ENCODE measurements around the gene ANKRD33B. TPM values are rescaled to one million over a fixed set of nuclear protein-coding genes. Genes with fewer than 3 reads are reported as not detected.
"Not testable (repeated sequence)": the region's sequence is repeated elsewhere in the genome, so short reads cannot be mapped to it uniquely, and the experiment has no call there.

ANKRD33B gene
- total RNA-seq, 1 experiment from 2014 or later: 14.9 TPM

- Histone ChIP-seq H3K36me3 (ENCODE audit: low read depth, low read length) (no peaks in the 10 kb centered on the region), H3K4me3 (ENCODE audit: low read length) (peak overlapping the region; percentile 55), H3K27ac (ENCODE audit: low read length) (peak overlapping the region; percentile 80), H3K9me3 (ENCODE audit: low read length) (no peaks in the 10 kb centered on the region), H3F3A (ENCODE audit: low read length, unreplicated experiment) (peaks cover 7% of the 10 kb centered on the region), H3K9me2 (replicated peaks; ENCODE audit: low read length) (no peaks in the 10 kb centered on the region), H4K20me1 (ENCODE audit: low read length) (peaks cover 6% of the 10 kb centered on the region; the same call in 1 of the 2 replicates), H3K4me2 (ENCODE audit: low read length) (peak overlapping the region; percentile 83), H2AFZ (ENCODE audit: low read length) (no peak overlapping the region), H3K4me1 (ENCODE audit: insufficient read depth, low read length) (peaks cover 31% of the 10 kb centered on the region), H3K27me3 (ENCODE audit: low read length) (no peaks in the 10 kb centered on the region), H3K9ac (ENCODE audit: low read length) (peak overlapping the region; percentile 26), H3K79me2 (ENCODE audit: low read length) (peaks cover 32% of the 10 kb centered on the region)
- TF ChIP-seq, protein P1, sequence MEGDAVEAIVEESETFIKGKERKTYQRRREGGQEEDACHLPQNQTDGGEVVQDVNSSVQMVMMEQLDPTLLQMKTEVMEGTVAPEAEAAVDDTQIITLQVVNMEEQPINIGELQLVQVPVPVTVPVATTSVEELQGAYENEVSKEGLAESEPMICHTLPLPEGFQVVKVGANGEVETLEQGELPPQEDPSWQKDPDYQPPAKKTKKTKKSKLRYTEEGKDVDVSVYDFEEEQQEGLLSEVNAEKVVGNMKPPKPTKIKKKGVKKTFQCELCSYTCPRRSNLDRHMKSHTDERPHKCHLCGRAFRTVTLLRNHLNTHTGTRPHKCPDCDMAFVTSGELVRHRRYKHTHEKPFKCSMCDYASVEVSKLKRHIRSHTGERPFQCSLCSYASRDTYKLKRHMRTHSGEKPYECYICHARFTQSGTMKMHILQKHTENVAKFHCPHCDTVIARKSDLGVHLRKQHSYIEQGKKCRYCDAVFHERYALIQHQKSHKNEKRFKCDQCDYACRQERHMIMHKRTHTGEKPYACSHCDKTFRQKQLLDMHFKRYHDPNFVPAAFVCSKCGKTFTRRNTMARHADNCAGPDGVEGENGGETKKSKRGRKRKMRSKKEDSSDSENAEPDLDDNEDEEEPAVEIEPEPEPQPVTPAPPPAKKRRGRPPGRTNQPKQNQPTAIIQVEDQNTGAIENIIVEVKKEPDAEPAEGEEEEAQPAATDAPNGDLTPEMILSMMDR (conservative IDR thresholded peaks at IDR 0.05; ENCODE audit: low read depth, low read length): no peak
- TF ChIP-seq EZH2 (IDR thresholded peaks at IDR 0.05; ENCODE audit: low read length, unreplicated experiment) (no peak), EZH2phosphoT487 (IDR thresholded peaks at IDR 0.05; ENCODE audit: borderline replicate concordance, low read length) (no peak)
- BruUV-seq (replicated peaks): no TSS peak
- CTCF ChIA-PET: no interaction called here
- ATAC-seq: no peak
- POLR2A ChIA-PET (ENCODE audit: unreplicated experiment): interaction anchor here (0.7 kb wide), 1 partner anchor 26 kb away, joined by 22 read pairs; no protein-coding TSS in a partner anchor
- no peak for DNase-seq
- intact Hi-C loops (cut with micrococcal nuclease): loop anchor here (5.0 kb wide), 1 partner anchor 135 kb away; no protein-coding TSS in a partner anchor
Observed at GRCh38 chr5:10602031-10602806, 38.3 kb downstream of the ANKRD33B start.

GRCh38 chr5:10604975-10605374 lies 41.1 kb downstream of the ANKRD33B start:
- ChIA-PET CTCF (no interaction called here), POLR2A (ENCODE audit: unreplicated experiment) (no interaction called here)
- Histone ChIP-seq H3K27ac (ENCODE audit: low read length) (no peak overlapping the region), H3K9ac (ENCODE audit: low read length) (no peak overlapping the region), H3K27me3 (ENCODE audit: low read length) (no peaks in the 10 kb centered on the region), H2AFZ (ENCODE audit: low read length) (no peak overlapping the region), H3K4me2 (ENCODE audit: low read length) (no peak overlapping the region), H3F3A (ENCODE audit: low read length, unreplicated experiment) (peaks cover 7% of the 10 kb centered on the region), H3K9me3 (ENCODE audit: low read length) (no peaks in the 10 kb centered on the region), H3K9me2 (replicated peaks; ENCODE audit: low read length) (no peaks in the 10 kb centered on the region), H4K20me1 (ENCODE audit: low read length) (peaks cover 6% of the 10 kb centered on the region; the same call in 1 of the 2 replicates), H3K4me3 (ENCODE audit: low read length) (no peak overlapping the region), H3K79me2 (ENCODE audit: low read length) (peaks cover 19% of the 10 kb centered on the region), H3K36me3 (ENCODE audit: low read depth, low read length) (no peaks in the 10 kb centered on the region), H3K4me1 (ENCODE audit: insufficient read depth, low read length) (peaks cover 23% of the 10 kb centered on the region)
- no TSS peak for BruUV-seq (replicated peaks)
- TF ChIP-seq, protein P1 (conservative IDR thresholded peaks at IDR 0.05; ENCODE audit: low read depth, low read length): no peak
- no peak for TF ChIP-seq EZH2phosphoT487 (IDR thresholded peaks at IDR 0.05; ENCODE audit: borderline replicate concordance, low read length)
- TF ChIP-seq EZH2 (IDR thresholded peaks at IDR 0.05; ENCODE audit: low read length, unreplicated experiment): no peak
- intact Hi-C loops (cut with micrococcal nuclease): loop anchor here (5.0 kb wide), 1 partner anchor 138 kb away; no protein-coding TSS in a partner anchor
- no peak for ATAC-seq
- no peak for DNase-seq

DNA sequence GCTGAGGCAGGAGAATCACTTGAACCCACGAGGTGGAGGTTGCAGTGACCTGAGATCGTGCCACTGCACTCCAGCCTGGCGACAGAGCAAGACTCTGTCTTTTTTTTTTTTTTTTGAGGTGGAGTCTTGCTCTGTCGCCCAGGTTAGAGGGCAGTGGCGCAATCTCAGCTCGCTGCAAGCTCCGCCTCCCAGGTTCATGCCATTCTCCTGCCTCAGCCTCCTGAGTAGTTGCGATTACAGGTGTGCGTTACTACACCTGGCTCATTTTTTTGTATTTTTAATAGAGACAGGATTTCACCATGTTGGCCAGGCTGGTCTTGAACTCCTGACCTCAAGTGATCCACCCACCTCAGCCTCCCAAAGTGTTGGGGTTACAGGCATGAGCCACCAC lies 42.8 kb downstream of the ANKRD33B start:
- H3K27ac ChIP-seq (ENCODE audit: low read length); H3K4me2 ChIP-seq (ENCODE audit: low read length); ATAC-seq; H3K9ac ChIP-seq (ENCODE audit: low read length); BruUV-seq (replicated peaks); H3F3A ChIP-seq (ENCODE audit: low read length, unreplicated experiment); H3K4me1 ChIP-seq (ENCODE audit: insufficient read depth, low read length); POLR2A ChIA-PET (ENCODE audit: unreplicated experiment); CTCF ChIA-PET; H3K4me3 ChIP-seq (ENCODE audit: low read length); H3K9me3 ChIP-seq (ENCODE audit: low read length); H4K20me1 ChIP-seq (ENCODE audit: low read length); intact Hi-C loops (cut with micrococcal nuclease); H2AFZ ChIP-seq (ENCODE audit: low read length); H3K36me3 ChIP-seq (ENCODE audit: low read depth, low read length); H3K27me3 ChIP-seq (ENCODE audit: low read length); DNase-seq; H3K9me2 ChIP-seq (replicated peaks; ENCODE audit: low read length): not testable (repeated sequence)
- H3K79me2 ChIP-seq (ENCODE audit: low read length): peaks cover 13% of the 10 kb centered on the region

Data from PC-3 (cell line).